HL-60 (cell line): ENCODE results near the gene AMACR.

Experiments used
- CTCF ChIP-seq: IDR thresholded peaks from one replicate; pipeline ENCODE4 v1.5.1; 2011; ENCODE audit warnings: low read length, control low read depth, inconsistent platforms; ENCODE audit not compliant: insufficient read depth
- GABPA ChIP-seq: IDR thresholded peaks from 2 replicates; pipeline ENCODE4 v1.6.1; 2012; ENCODE audit warnings: low read depth
- POLR2AphosphoS5 ChIP-seq: IDR thresholded peaks from 2 replicates; pipeline ENCODE4 v1.6.1; 2012; ENCODE audit warnings: low read depth

DNA sequence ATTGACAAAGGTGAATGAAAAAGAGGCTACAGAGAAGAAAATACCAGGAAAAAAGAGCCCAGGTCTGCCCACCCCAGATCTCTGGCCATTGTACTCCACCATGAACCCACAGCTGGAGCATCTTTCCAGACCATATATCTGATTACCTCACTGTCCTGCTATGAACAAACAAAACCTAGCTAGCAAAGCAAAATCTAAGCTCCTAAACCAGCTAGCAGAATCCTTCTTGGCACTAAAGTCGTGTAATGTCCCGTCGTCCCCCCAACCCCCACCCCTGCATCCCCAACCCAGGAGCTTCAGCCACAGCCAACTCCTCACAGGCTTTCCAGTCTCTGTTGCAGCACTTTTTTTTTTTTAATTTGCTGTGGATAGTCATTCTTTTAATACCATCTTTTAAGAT, 32.6 kb upstream of the AMACR start:
- no peak for TF ChIP-seq CTCF
- no peak for TF ChIP-seq POLR2AphosphoS5
- no peak for TF ChIP-seq GABPA
